Cardiac fibroblast (primary cell): ENCODE measurements around the gene OTUD7B.
"Not testable (repeated sequence)": the region's sequence is repeated elsewhere in the genome, so short reads cannot be mapped to it uniquely, and the experiment has no call there.

Experiments
- DNase-seq, 2 donors: peaks; one replicate each; pipeline versions ENCODE4 v3.0.0 to v3.0.0-alpha.2; 2010; ENCODE audit warnings: low read depth in 2 of 2
- H3K4me3 ChIP-seq, 2 donors: replicated peaks in 1 of 2; 1 replicate in 1 of 2; 2 replicates in 1 of 2; pipeline ENCODE4 v1.5.1; 2011; ENCODE audit warnings: low read depth in 2 of 2, low read length in 2 of 2, mild to moderate bottlenecking in 2 of 2, moderate library complexity in 1 of 2
- TF ChIP-seq, protein P1 (sequence below): IDR thresholded peaks from one replicate; pipeline ENCODE4 v1.5.1; 2011; ENCODE audit warnings: low read depth, mild to moderate bottlenecking, low read length, inconsistent platforms

OTUD7B gene

DNA sequence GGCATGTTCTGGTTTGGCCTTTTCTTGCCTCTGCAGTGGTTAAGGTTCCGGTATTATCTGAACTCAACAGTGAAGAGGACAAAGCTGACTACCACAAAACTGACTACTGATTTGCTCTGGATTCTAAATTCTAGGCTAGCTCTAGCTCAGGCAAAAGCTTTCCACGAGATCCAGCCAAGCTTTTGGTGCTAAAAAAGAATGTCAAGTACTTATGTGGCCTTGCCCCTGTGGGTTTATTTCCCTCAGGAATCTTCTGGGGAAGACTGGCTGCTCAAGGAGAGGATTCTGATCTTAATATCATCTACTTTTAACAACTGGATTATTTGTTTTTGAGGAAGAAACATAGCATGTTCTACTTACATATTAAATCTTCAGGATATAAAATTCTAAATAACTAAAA, 47.8 kb downstream of the OTUD7B start:
- no peak overlapping the region for H3K4me3 ChIP-seq
- TF ChIP-seq, protein P1, sequence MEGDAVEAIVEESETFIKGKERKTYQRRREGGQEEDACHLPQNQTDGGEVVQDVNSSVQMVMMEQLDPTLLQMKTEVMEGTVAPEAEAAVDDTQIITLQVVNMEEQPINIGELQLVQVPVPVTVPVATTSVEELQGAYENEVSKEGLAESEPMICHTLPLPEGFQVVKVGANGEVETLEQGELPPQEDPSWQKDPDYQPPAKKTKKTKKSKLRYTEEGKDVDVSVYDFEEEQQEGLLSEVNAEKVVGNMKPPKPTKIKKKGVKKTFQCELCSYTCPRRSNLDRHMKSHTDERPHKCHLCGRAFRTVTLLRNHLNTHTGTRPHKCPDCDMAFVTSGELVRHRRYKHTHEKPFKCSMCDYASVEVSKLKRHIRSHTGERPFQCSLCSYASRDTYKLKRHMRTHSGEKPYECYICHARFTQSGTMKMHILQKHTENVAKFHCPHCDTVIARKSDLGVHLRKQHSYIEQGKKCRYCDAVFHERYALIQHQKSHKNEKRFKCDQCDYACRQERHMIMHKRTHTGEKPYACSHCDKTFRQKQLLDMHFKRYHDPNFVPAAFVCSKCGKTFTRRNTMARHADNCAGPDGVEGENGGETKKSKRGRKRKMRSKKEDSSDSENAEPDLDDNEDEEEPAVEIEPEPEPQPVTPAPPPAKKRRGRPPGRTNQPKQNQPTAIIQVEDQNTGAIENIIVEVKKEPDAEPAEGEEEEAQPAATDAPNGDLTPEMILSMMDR, result no peak
- no peak for DNase-seq

GRCh38 chr1:149962039-149962647, 48.4 kb downstream of the OTUD7B start:
- TF ChIP-seq, protein P1, result peak; percentile 64
- DNase-seq, result peak; percentile 90
- H3K4me3 ChIP-seq, result no peak overlapping the region

- not testable (repeated sequence) for DNase-seq, H3K4me3 ChIP-seq
Measured at GRCh38 chr1:149957548-149957947, 53.0 kb downstream of the OTUD7B start.

DNA sequence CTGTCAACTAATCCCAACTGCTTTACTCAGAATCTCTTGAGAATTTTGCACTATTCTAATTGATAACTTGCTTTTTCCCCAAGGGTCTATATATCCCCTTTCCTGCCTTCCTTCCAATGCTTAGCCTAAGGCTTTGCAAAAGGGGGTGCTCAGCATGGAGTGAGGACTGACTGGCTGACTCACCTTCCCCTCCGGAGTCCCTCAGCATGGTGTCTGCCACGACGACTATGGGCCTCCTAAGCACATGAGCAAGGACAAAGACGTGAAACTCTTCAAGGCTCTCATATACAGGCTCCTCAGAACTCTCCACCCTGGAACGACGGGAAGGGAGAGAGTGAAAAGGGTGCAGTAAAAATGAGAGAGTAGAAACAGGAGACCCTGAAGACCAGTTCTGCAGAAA, 60.6 kb downstream of the OTUD7B start:
- H3K4me3 ChIP-seq, result no peak overlapping the region
- DNase-seq, result no peak
- TF ChIP-seq, protein P1, result no peak

DNA sequence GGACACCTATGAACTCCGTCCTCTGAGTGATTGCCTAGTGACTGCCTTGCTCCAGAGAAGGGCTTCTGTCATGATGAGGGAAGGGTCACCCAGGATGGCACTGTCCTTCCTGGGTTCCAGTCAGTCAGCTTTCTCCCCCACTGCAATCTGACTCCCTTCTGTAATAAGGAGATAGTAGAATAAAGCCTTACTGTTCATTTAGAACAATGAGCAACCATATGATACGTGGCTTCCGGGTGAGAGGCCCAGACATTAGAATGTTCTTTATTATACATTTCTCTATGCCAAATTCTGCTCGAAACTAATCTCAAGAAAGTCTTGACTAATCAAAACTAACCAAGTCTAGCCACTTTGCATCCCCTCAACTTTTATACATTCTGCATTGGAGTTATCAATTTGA, 65.3 kb downstream of the OTUD7B start:
- no peak overlapping the region for H3K4me3 ChIP-seq
- TF ChIP-seq, protein P1, result no peak
- DNase-seq, result no peak

GRCh38 chr1:149942885-149943284, 67.6 kb downstream of the OTUD7B start:
- TF ChIP-seq, protein P1, result no peak
- no peak overlapping the region for H3K4me3 ChIP-seq
- DNase-seq, result no peak

- TF ChIP-seq, protein P1, result peak; percentile 32
- H3K4me3 ChIP-seq, result no peak overlapping the region
- DNase-seq, result peak; percentile 51 to 64
Measured at GRCh38 chr1:149942207-149942606, 68.3 kb downstream of the OTUD7B start.
